ENCODE data around the gene TSPAN12.

The TSPAN12 gene

GRCh38 chr7:120794106-120794729, 63.7 kb downstream of the TSPAN12 start:
- Histone ChIP-seq H3K27me3 (ENCODE audit: insufficient read depth, poor library complexity, severe bottlenecking) (no peaks in the 10 kb centered on the region), H3K4me3 (replicated peaks; ENCODE audit: insufficient read depth, low read length) (no peak overlapping the region), H3K27ac (replicated peaks) (no peak overlapping the region)
- TF ChIP-seq POLR2AphosphoS5 (IDR thresholded peaks at IDR 0.05; ENCODE audit: low read depth) (no peak), GABPA (IDR thresholded peaks at IDR 0.05; ENCODE audit: low read depth) (no peak)
- TF ChIP-seq, protein P1, sequence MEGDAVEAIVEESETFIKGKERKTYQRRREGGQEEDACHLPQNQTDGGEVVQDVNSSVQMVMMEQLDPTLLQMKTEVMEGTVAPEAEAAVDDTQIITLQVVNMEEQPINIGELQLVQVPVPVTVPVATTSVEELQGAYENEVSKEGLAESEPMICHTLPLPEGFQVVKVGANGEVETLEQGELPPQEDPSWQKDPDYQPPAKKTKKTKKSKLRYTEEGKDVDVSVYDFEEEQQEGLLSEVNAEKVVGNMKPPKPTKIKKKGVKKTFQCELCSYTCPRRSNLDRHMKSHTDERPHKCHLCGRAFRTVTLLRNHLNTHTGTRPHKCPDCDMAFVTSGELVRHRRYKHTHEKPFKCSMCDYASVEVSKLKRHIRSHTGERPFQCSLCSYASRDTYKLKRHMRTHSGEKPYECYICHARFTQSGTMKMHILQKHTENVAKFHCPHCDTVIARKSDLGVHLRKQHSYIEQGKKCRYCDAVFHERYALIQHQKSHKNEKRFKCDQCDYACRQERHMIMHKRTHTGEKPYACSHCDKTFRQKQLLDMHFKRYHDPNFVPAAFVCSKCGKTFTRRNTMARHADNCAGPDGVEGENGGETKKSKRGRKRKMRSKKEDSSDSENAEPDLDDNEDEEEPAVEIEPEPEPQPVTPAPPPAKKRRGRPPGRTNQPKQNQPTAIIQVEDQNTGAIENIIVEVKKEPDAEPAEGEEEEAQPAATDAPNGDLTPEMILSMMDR (IDR thresholded peaks at IDR 0.05; ENCODE audit: insufficient read depth, low read length), result no peak
- no peak for DNase-seq (ENCODE audit: low read depth in 1 of 2, low spot score in 1 of 2)

GRCh38 chr7:120793213-120793936, 64.6 kb downstream of the TSPAN12 start:
- Histone ChIP-seq H3K4me3 (replicated peaks; ENCODE audit: insufficient read depth, low read length) (no peak overlapping the region), H3K27ac (replicated peaks) (no peak overlapping the region), H3K27me3 (ENCODE audit: insufficient read depth, poor library complexity, severe bottlenecking) (no peaks in the 10 kb centered on the region)
- TF ChIP-seq POLR2AphosphoS5 (IDR thresholded peaks at IDR 0.05; ENCODE audit: low read depth) (no peak), GABPA (IDR thresholded peaks at IDR 0.05; ENCODE audit: low read depth) (no peak), SPI1 (IDR thresholded peaks at IDR 0.05; ENCODE audit: borderline replicate concordance, low read depth) (no peak)
- TF ChIP-seq, protein P2, sequence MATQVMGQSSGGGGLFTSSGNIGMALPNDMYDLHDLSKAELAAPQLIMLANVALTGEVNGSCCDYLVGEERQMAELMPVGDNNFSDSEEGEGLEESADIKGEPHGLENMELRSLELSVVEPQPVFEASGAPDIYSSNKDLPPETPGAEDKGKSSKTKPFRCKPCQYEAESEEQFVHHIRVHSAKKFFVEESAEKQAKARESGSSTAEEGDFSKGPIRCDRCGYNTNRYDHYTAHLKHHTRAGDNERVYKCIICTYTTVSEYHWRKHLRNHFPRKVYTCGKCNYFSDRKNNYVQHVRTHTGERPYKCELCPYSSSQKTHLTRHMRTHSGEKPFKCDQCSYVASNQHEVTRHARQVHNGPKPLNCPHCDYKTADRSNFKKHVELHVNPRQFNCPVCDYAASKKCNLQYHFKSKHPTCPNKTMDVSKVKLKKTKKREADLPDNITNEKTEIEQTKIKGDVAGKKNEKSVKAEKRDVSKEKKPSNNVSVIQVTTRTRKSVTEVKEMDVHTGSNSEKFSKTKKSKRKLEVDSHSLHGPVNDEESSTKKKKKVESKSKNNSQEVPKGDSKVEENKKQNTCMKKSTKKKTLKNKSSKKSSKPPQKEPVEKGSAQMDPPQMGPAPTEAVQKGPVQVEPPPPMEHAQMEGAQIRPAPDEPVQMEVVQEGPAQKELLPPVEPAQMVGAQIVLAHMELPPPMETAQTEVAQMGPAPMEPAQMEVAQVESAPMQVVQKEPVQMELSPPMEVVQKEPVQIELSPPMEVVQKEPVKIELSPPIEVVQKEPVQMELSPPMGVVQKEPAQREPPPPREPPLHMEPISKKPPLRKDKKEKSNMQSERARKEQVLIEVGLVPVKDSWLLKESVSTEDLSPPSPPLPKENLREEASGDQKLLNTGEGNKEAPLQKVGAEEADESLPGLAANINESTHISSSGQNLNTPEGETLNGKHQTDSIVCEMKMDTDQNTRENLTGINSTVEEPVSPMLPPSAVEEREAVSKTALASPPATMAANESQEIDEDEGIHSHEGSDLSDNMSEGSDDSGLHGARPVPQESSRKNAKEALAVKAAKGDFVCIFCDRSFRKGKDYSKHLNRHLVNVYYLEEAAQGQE (IDR thresholded peaks at IDR 0.05; ENCODE audit: insufficient replicate concordance, low read depth), result no peak
- TF ChIP-seq, protein P1 (IDR thresholded peaks at IDR 0.05; ENCODE audit: insufficient read depth, low read length), result no peak
- no peak for DNase-seq (ENCODE audit: low read depth in 1 of 2, low spot score in 1 of 2)

DNA sequence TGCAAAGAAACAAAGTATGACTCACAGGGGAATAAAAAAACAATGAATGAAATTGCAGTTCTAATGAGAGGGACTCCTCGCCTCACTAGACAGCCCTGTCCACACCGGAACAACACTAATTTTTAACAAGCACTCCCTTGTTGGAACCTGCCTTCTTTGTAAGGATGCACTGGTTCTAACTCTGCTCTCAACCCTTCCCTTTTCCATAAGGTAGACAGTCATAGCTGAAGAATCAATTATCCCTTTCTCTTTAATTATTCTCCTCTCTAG, 65.1 kb downstream of the TSPAN12 start:
- Histone ChIP-seq H3K27ac (replicated peaks) (no peak overlapping the region), H3K4me3 (replicated peaks; ENCODE audit: insufficient read depth, low read length) (no peak overlapping the region), H3K27me3 (ENCODE audit: insufficient read depth, poor library complexity, severe bottlenecking) (no peaks in the 10 kb centered on the region)
- DNase-seq (ENCODE audit: low read depth in 1 of 2, low spot score in 1 of 2), result no peak
- TF ChIP-seq, protein P1 (IDR thresholded peaks at IDR 0.05; ENCODE audit: insufficient read depth, low read length), result no peak
- TF ChIP-seq, protein P2 (IDR thresholded peaks at IDR 0.05; ENCODE audit: insufficient replicate concordance, low read depth), result no peak
- TF ChIP-seq POLR2AphosphoS5 (IDR thresholded peaks at IDR 0.05; ENCODE audit: low read depth) (no peak), GABPA (IDR thresholded peaks at IDR 0.05; ENCODE audit: low read depth) (no peak), SPI1 (IDR thresholded peaks at IDR 0.05; ENCODE audit: borderline replicate concordance, low read depth) (no peak)

Measured in HL-60 (cell line).